ENCODE measurements around the gene TEX28.
"Not testable (repeated sequence)": the region's sequence is repeated elsewhere in the genome, so short reads cannot be mapped to it uniquely, and the experiment has no call there.

The TEX28 gene

GRCh38 chrX:154303476-154303875 is 8.6 kb upstream of the TEX28 start:
- 92% methylated on average over 7 of the region's 8 CpGs for WGBS
- Histone ChIP-seq H2AK5ac (ENCODE audit: low read length, severe bottlenecking) (no peak overlapping the region), H3K27me3 (ENCODE audit: control insufficient read depth in 1 of 2, insufficient read depth in 1 of 2, low read length in 2 of 2) (peaks cover 0 to 47% of the 10 kb centered on the region in 2 experiments), H3K4ac (ENCODE audit: low read depth in 1 of 2, low read length in 2 of 2) (no peak overlapping the region), H2BK15ac (ENCODE audit: low read depth, poor library complexity, severe bottlenecking) (no peak overlapping the region), H2BK120ac (ENCODE audit: low read depth, low read length) (no peak overlapping the region), H2AFZ (ENCODE audit: low read depth, low read length) (no peak overlapping the region), H3K9me3 (ENCODE audit: control insufficient read depth, low read length) (no peaks in the 10 kb centered on the region), H4K8ac (ENCODE audit: low read length) (no peak overlapping the region), H3K23ac (ENCODE audit: low read length in 2 of 2) (no peak overlapping the region), H3K14ac (ENCODE audit: low read length in 2 of 2) (no peak overlapping the region), H3K4me1 (ENCODE audit: control insufficient read depth, insufficient read depth, low read depth, low read length) (peaks cover 1% of the 10 kb centered on the region), H3K36me3 (ENCODE audit: control insufficient read depth in 1 of 2, insufficient read depth in 2 of 2, low read depth in 1 of 2, low read length in 2 of 2) (no peaks in the 10 kb centered on the region), H3K4me3 (ENCODE audit: insufficient read depth in 1 of 2, low read depth in 1 of 2, low read length in 2 of 2) (no peak overlapping the region), H2BK12ac (ENCODE audit: low read length in 2 of 2) (no peak overlapping the region), H3K27ac (ENCODE audit: low read length, poor library complexity, severe bottlenecking) (no peak overlapping the region), H3K9ac (ENCODE audit: low read length) (no peak overlapping the region), H3K4me2 (ENCODE audit: low read length, poor library complexity, severe bottlenecking) (no peak overlapping the region), H3K18ac (ENCODE audit: low read depth in 1 of 2, low read length in 2 of 2) (no peak overlapping the region), H2BK5ac (ENCODE audit: low read depth, low read length, poor library complexity, severe bottlenecking) (no peak overlapping the region), H3K79me1 (replicated peaks; ENCODE audit: low read length, poor library complexity, severe bottlenecking) (no peaks in the 10 kb centered on the region), H4K91ac (ENCODE audit: low read length) (no peak overlapping the region)
- DNase-seq, result no peak

- not testable (repeated sequence) for DNase-seq; H3K9ac ChIP-seq (ENCODE audit: low read length); H3K4ac ChIP-seq (ENCODE audit: low read depth in 1 of 2, low read length in 2 of 2); H3K18ac ChIP-seq (ENCODE audit: low read depth in 1 of 2, low read length in 2 of 2); H3K4me3 ChIP-seq (ENCODE audit: insufficient read depth in 1 of 2, low read depth in 1 of 2, low read length in 2 of 2); H4K91ac ChIP-seq (ENCODE audit: low read length); H2BK12ac ChIP-seq (ENCODE audit: low read length in 2 of 2); H3K27ac ChIP-seq (ENCODE audit: low read length, poor library complexity, severe bottlenecking); H3K79me1 ChIP-seq (replicated peaks; ENCODE audit: low read length, poor library complexity, severe bottlenecking); H2AFZ ChIP-seq (ENCODE audit: low read depth, low read length); H3K4me1 ChIP-seq (ENCODE audit: control insufficient read depth, insufficient read depth, low read depth, low read length); H3K4me2 ChIP-seq (ENCODE audit: low read length, poor library complexity, severe bottlenecking); H2BK120ac ChIP-seq (ENCODE audit: low read depth, low read length); H4K8ac ChIP-seq (ENCODE audit: low read length); H2BK15ac ChIP-seq (ENCODE audit: low read depth, poor library complexity, severe bottlenecking); H3K36me3 ChIP-seq (ENCODE audit: control insufficient read depth in 1 of 2, insufficient read depth in 2 of 2, low read depth in 1 of 2, low read length in 2 of 2); H3K9me3 ChIP-seq (ENCODE audit: control insufficient read depth, low read length); H2AK5ac ChIP-seq (ENCODE audit: low read length, severe bottlenecking); H2BK5ac ChIP-seq (ENCODE audit: low read depth, low read length, poor library complexity, severe bottlenecking); H3K14ac ChIP-seq (ENCODE audit: low read length in 2 of 2); H3K23ac ChIP-seq (ENCODE audit: low read length in 2 of 2)
- H3K27me3 ChIP-seq (ENCODE audit: control insufficient read depth in 1 of 2, insufficient read depth in 1 of 2, low read length in 2 of 2), result peaks cover 0 to 51% of the 10 kb centered on the region in 2 experiments
- 83% methylated on average over 4 of the region's 7 CpGs for WGBS
Observed at GRCh38 chrX:154302998-154303397, 8.1 kb upstream of the TEX28 start.

DNA sequence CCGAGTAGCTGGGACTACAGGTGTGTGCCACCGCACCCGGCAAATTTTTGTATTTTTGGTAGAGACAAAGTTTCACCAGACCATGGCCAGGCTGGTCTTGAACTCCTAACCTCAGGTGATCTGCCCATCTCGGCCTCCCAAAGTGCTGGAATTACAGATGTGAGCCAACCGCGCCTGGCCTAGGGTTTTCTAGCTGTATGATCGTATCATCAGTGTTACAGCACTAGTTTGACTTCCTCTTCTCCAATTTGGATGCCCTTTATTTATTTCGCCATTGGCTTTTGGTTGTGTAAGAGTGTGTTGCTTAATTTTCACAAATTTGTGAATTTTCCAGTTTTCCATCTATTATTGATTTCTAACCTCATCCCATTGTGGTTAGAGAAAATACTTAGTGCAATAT is 5.9 kb upstream of the TEX28 start:
- Histone ChIP-seq H2BK15ac (ENCODE audit: low read depth, poor library complexity, severe bottlenecking) (no peak overlapping the region), H3K23ac (ENCODE audit: low read length in 2 of 2) (no peak overlapping the region), H3K36me3 (ENCODE audit: control insufficient read depth in 1 of 2, insufficient read depth in 2 of 2, low read depth in 1 of 2, low read length in 2 of 2) (no peaks in the 10 kb centered on the region), H2BK5ac (ENCODE audit: low read depth, low read length, poor library complexity, severe bottlenecking) (no peak overlapping the region), H2BK12ac (ENCODE audit: low read length in 2 of 2) (no peak overlapping the region), H3K4me3 (ENCODE audit: insufficient read depth in 1 of 2, low read depth in 1 of 2, low read length in 2 of 2) (no peak overlapping the region), H2BK120ac (ENCODE audit: low read depth, low read length) (no peak overlapping the region), H2AK5ac (ENCODE audit: low read length, severe bottlenecking) (no peak overlapping the region), H4K8ac (ENCODE audit: low read length) (no peak overlapping the region), H3K79me1 (replicated peaks; ENCODE audit: low read length, poor library complexity, severe bottlenecking) (no peaks in the 10 kb centered on the region), H4K91ac (ENCODE audit: low read length) (no peak overlapping the region), H3K9me3 (ENCODE audit: control insufficient read depth, low read length) (no peaks in the 10 kb centered on the region), H3K18ac (ENCODE audit: low read depth in 1 of 2, low read length in 2 of 2) (no peak overlapping the region), H3K4ac (ENCODE audit: low read depth in 1 of 2, low read length in 2 of 2) (no peak overlapping the region), H3K4me2 (ENCODE audit: low read length, poor library complexity, severe bottlenecking) (no peak overlapping the region), H3K27ac (ENCODE audit: low read length, poor library complexity, severe bottlenecking) (no peak overlapping the region), H3K9ac (ENCODE audit: low read length) (no peak overlapping the region), H3K4me1 (ENCODE audit: control insufficient read depth, insufficient read depth, low read depth, low read length) (no peaks in the 10 kb centered on the region), H3K27me3 (ENCODE audit: control insufficient read depth in 1 of 2, insufficient read depth in 1 of 2, low read length in 2 of 2) (peaks cover 0 to 37% of the 10 kb centered on the region in 2 experiments), H2AFZ (ENCODE audit: low read depth, low read length) (no peak overlapping the region), H3K14ac (ENCODE audit: low read length in 2 of 2) (no peak overlapping the region)
- no peak for DNase-seq
- WGBS, result 95% methylated on average over 6 of the region's 8 CpGs

GRCh38 chrX:154298312-154298711 is 3.4 kb upstream of the TEX28 start:
- H2AFZ ChIP-seq (ENCODE audit: low read depth, low read length), result no peak overlapping the region
- H2BK120ac ChIP-seq (ENCODE audit: low read depth, low read length), result peak overlapping the region; percentile 34
- H4K8ac ChIP-seq (ENCODE audit: low read length), result no peak overlapping the region
- H3K79me1 ChIP-seq (replicated peaks; ENCODE audit: low read length, poor library complexity, severe bottlenecking), result no peaks in the 10 kb centered on the region
- no peak overlapping the region for H3K27ac ChIP-seq (ENCODE audit: low read length, poor library complexity, severe bottlenecking)
- no peak overlapping the region for H3K4ac ChIP-seq (ENCODE audit: low read depth in 1 of 2, low read length in 2 of 2)
- no peaks in the 10 kb centered on the region for H3K4me1 ChIP-seq (ENCODE audit: control insufficient read depth, insufficient read depth, low read depth, low read length)
- no peak overlapping the region for H3K4me2 ChIP-seq (ENCODE audit: low read length, poor library complexity, severe bottlenecking)
- no peak overlapping the region for H2BK15ac ChIP-seq (ENCODE audit: low read depth, poor library complexity, severe bottlenecking)
- DNase-seq, result no peak
- H3K14ac ChIP-seq (ENCODE audit: low read length in 2 of 2), result no peak overlapping the region
- H4K91ac ChIP-seq (ENCODE audit: low read length), result no peak overlapping the region
- no peak overlapping the region for H2BK5ac ChIP-seq (ENCODE audit: low read depth, low read length, poor library complexity, severe bottlenecking)
- 92% methylated on average over 6 of the region's 7 CpGs for WGBS
- no peak overlapping the region for H3K23ac ChIP-seq (ENCODE audit: low read length in 2 of 2)
- H3K4me3 ChIP-seq (ENCODE audit: insufficient read depth in 1 of 2, low read depth in 1 of 2, low read length in 2 of 2), result no peak overlapping the region
- H3K27me3 ChIP-seq (ENCODE audit: control insufficient read depth in 1 of 2, insufficient read depth in 1 of 2, low read length in 2 of 2), result peaks cover 0 to 13% of the 10 kb centered on the region in 2 experiments
- no peak overlapping the region for H2AK5ac ChIP-seq (ENCODE audit: low read length, severe bottlenecking)
- no peaks in the 10 kb centered on the region for H3K36me3 ChIP-seq (ENCODE audit: control insufficient read depth in 1 of 2, insufficient read depth in 2 of 2, low read depth in 1 of 2, low read length in 2 of 2)
- H3K9me3 ChIP-seq (ENCODE audit: control insufficient read depth, low read length), result no peaks in the 10 kb centered on the region
- no peak overlapping the region for H3K18ac ChIP-seq (ENCODE audit: low read depth in 1 of 2, low read length in 2 of 2)
- H3K9ac ChIP-seq (ENCODE audit: low read length), result no peak overlapping the region
- no peak overlapping the region for H2BK12ac ChIP-seq (ENCODE audit: low read length in 2 of 2)
